NB4 (cell line): Measurements from ENCODE around the gene MOSMO.

ENCODE experiments used
- POLR2A ChIP-seq: IDR thresholded peaks from 2 replicates; pipeline ENCODE4 v1.6.1; 2011; ENCODE audit warnings: mild to moderate bottlenecking; ENCODE audit not compliant: insufficient read length; ENCODE audit errors: extremely low read depth
- TF ChIP-seq, protein P1 (sequence below): IDR thresholded peaks from one replicate; pipeline ENCODE4 v1.5.1; 2012; ENCODE audit warnings: low read depth, low read length

DNA sequence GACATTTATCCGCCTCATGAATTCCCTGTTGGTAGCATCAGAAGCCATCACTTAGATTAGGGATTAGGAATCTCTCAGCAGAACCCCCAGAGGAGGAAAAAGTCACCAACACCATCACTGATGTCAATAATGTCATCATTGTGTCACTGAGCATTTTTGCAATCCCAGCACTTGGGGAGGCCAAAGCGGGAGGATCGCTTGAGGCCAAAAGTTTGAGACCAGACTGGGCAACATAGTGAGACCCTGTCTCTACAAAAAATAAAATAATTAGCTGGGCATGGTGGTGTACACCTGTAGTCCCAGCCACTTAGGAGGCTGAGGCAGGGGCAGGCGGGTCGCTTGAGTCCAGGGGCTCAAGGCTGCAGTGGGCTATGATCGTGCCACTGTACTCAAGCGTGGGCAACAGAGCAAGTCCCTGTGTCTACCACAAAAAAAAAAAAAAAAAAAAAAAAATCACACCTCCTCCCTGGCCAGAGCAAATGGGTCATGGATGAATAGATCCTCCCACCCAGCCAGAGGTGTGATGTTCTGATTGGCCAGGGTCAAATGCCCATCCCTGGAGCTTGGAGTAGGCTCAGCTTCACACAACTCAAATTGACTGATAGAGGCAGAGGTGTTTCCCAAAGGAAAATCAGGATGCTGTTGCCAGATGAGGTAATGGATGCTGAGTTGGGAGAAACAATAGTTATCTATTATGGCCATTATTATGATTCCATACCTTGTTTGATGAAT lies 116.0 kb downstream of the MOSMO start:
- TF ChIP-seq, protein P1, sequence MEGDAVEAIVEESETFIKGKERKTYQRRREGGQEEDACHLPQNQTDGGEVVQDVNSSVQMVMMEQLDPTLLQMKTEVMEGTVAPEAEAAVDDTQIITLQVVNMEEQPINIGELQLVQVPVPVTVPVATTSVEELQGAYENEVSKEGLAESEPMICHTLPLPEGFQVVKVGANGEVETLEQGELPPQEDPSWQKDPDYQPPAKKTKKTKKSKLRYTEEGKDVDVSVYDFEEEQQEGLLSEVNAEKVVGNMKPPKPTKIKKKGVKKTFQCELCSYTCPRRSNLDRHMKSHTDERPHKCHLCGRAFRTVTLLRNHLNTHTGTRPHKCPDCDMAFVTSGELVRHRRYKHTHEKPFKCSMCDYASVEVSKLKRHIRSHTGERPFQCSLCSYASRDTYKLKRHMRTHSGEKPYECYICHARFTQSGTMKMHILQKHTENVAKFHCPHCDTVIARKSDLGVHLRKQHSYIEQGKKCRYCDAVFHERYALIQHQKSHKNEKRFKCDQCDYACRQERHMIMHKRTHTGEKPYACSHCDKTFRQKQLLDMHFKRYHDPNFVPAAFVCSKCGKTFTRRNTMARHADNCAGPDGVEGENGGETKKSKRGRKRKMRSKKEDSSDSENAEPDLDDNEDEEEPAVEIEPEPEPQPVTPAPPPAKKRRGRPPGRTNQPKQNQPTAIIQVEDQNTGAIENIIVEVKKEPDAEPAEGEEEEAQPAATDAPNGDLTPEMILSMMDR: no peak
- TF ChIP-seq POLR2A: no peak
